ENCODE data around the gene CNTNAP2.

The CNTNAP2 gene

GRCh38 chr7:148368562-148368961 lies 2252.0 kb downstream of the CNTNAP2 start:
- Histone ChIP-seq H3K4me3 (ENCODE audit: insufficient read length, low read depth) (no peak overlapping the region), H3K4me1 (ENCODE audit: insufficient read depth, insufficient read length) (no peaks in the 10 kb centered on the region), H3K9me3 (ENCODE audit: insufficient read depth, low read length) (0 out of 2 replicates have a peak, but pooled peaks cover 5% of the 10 kb centered on the region), H3K27me3 (ENCODE audit: insufficient read depth, insufficient read length) (no peaks in the 10 kb centered on the region), H3K9ac (ENCODE audit: insufficient read length, low read depth) (no peak overlapping the region), H3K36me3 (ENCODE audit: insufficient read depth, insufficient read length, low read length) (no peaks in the 10 kb centered on the region)
- no peak for TF ChIP-seq SUZ12 (IDR thresholded peaks at IDR 0.05; ENCODE audit: extremely low read depth, insufficient read depth, insufficient read length)
- DNase-seq (ENCODE audit: low read depth, low spot score): no peak

DNA sequence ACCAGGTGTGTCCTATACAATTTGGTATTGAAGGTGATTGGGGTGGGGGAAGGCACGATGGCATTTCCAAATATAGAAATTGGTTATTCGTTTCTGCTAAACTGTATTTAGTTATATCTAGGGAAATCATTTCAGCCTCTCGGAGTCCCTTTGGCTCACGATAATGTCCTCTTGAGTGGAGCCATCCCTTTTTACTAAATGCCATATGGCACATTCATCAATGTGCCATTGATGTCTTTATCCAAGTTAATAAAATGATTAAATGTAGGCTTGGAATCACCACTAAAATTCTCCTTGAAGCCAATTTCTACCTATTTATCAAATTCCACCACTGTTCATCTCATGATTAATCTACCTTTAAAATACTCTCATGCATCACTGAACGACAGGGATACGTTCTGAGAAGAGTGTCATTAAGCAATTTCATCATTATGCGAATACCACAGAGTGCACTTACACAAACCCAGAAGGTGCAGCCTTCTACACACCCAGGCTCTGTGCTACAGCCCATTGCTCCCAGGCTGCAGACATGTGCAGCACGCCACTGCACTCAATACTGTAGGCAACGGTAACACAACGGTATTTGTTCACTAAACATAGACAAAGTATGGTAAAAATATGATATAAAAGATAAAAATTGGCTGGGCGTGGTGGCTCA lies 2254.8 kb downstream of the CNTNAP2 start:
- no peaks in the 10 kb centered on the region for H3K4me1 ChIP-seq (ENCODE audit: insufficient read depth, insufficient read length)
- no peak overlapping the region for H3K4me3 ChIP-seq (ENCODE audit: insufficient read length, low read depth)
- TF ChIP-seq SUZ12 (IDR thresholded peaks at IDR 0.05; ENCODE audit: extremely low read depth, insufficient read depth, insufficient read length): no peak
- TF ChIP-seq ZNF274 (IDR thresholded peaks at IDR 0.05; ENCODE audit: low read depth, low read length): no peak
- no peak for TF ChIP-seq YY1 (IDR thresholded peaks at IDR 0.05; ENCODE audit: insufficient read depth, insufficient read length)
- H3K9ac ChIP-seq (ENCODE audit: insufficient read length, low read depth): no peak overlapping the region
- 0 out of 2 replicates have a peak, but pooled peaks cover 5% of the 10 kb centered on the region for H3K9me3 ChIP-seq (ENCODE audit: insufficient read depth, low read length)
- H3K36me3 ChIP-seq (ENCODE audit: insufficient read depth, insufficient read length, low read length): no peaks in the 10 kb centered on the region
- DNase-seq (ENCODE audit: low read depth, low spot score): no peak
- H3K27me3 ChIP-seq (ENCODE audit: insufficient read depth, insufficient read length): no peaks in the 10 kb centered on the region

- H3K36me3 ChIP-seq (ENCODE audit: insufficient read depth, insufficient read length, low read length): no peaks in the 10 kb centered on the region
- DNase-seq (ENCODE audit: low read depth, low spot score): no peak
- no peaks in the 10 kb centered on the region for H3K27me3 ChIP-seq (ENCODE audit: insufficient read depth, insufficient read length)
- H3K4me3 ChIP-seq (ENCODE audit: insufficient read length, low read depth): no peak overlapping the region
- H3K9me3 ChIP-seq (ENCODE audit: insufficient read depth, low read length): no peaks in the 10 kb centered on the region
- H3K9ac ChIP-seq (ENCODE audit: insufficient read length, low read depth): no peak overlapping the region
- H3K4me1 ChIP-seq (ENCODE audit: insufficient read depth, insufficient read length): no peaks in the 10 kb centered on the region
- no peak for TF ChIP-seq ZNF274 (IDR thresholded peaks at IDR 0.05; ENCODE audit: low read depth, low read length)
Measured at GRCh38 chr7:148374396-148375259, 2258.0 kb downstream of the CNTNAP2 start.

GRCh38 chr7:148379677-148380076 lies 2263.1 kb downstream of the CNTNAP2 start:
- no peaks in the 10 kb centered on the region for H3K4me1 ChIP-seq (ENCODE audit: insufficient read depth, insufficient read length)
- H3K36me3 ChIP-seq (ENCODE audit: insufficient read depth, insufficient read length, low read length): peaks cover 4% of the 10 kb centered on the region
- H3K4me3 ChIP-seq (ENCODE audit: insufficient read length, low read depth): no peak overlapping the region
- no peak for DNase-seq (ENCODE audit: low read depth, low spot score)
- no peak overlapping the region for H3K9ac ChIP-seq (ENCODE audit: insufficient read length, low read depth)
- TF ChIP-seq SUZ12 (IDR thresholded peaks at IDR 0.05; ENCODE audit: extremely low read depth, insufficient read depth, insufficient read length) (no peak), YY1 (IDR thresholded peaks at IDR 0.05; ENCODE audit: insufficient read depth, insufficient read length) (no peak)
- no peaks in the 10 kb centered on the region for H3K27me3 ChIP-seq (ENCODE audit: insufficient read depth, insufficient read length)
- no peaks in the 10 kb centered on the region for H3K9me3 ChIP-seq (ENCODE audit: insufficient read depth, low read length)

DNA sequence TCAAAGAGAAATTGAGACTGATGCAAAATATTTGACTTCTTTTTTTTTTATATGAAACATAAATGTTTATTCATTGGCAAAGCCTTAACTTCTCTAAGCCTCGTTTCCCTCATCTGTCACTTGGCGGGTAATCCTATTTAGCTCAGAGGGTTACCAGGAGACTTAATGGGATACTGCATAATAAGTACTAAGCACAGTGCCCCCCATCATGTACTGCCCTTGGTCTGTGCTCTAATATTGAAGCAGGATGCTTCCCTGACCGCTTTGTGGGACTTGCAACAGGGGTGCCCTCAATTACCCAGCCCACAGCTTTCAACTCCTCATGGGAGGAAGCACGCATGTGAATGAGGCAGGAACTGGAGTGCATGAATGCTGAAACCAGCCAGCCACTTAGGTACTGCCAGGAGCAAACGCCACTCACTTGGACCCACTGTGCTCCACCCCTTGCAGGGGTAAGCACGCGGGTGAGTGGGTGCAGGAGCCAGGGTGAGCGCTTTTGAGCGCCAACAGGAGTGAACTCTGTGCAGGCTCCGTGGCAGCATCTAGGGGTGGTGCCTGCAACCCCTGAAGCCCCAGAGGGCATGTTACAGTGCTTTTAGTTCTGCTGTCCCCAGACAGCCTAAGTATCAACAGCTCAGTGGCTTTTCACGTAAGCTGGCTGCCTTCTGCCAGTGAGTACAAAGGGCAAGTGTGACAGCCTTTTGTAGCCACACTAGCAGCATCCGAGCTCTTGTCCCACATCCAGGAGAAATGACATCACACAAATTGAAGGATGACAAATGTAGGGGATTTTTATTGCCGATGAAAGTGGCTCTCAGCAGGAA lies 2264.2 kb downstream of the CNTNAP2 start:
- TF ChIP-seq SUZ12 (IDR thresholded peaks at IDR 0.05; ENCODE audit: extremely low read depth, insufficient read depth, insufficient read length): no peak
- TF ChIP-seq YY1 (IDR thresholded peaks at IDR 0.05; ENCODE audit: insufficient read depth, insufficient read length): no peak
- TF ChIP-seq ZNF274 (IDR thresholded peaks at IDR 0.05; ENCODE audit: low read depth, low read length): no peak
- DNase-seq (ENCODE audit: low read depth, low spot score): no peak
- Histone ChIP-seq H3K4me3 (ENCODE audit: insufficient read length, low read depth) (no peak overlapping the region), H3K36me3 (ENCODE audit: insufficient read depth, insufficient read length, low read length) (peaks cover 4% of the 10 kb centered on the region), H3K9me3 (ENCODE audit: insufficient read depth, low read length) (no peaks in the 10 kb centered on the region), H3K9ac (ENCODE audit: insufficient read length, low read depth) (no peak overlapping the region), H3K4me1 (ENCODE audit: insufficient read depth, insufficient read length) (peaks cover 2% of the 10 kb centered on the region), H3K27me3 (ENCODE audit: insufficient read depth, insufficient read length) (no peaks in the 10 kb centered on the region)

GRCh38 chr7:148382596-148382995 lies 2266.0 kb downstream of the CNTNAP2 start:
- peaks cover 2% of the 10 kb centered on the region for H3K4me1 ChIP-seq (ENCODE audit: insufficient read depth, insufficient read length)
- no peak overlapping the region for H3K9ac ChIP-seq (ENCODE audit: insufficient read length, low read depth)
- no peaks in the 10 kb centered on the region for H3K27me3 ChIP-seq (ENCODE audit: insufficient read depth, insufficient read length)
- no peak for DNase-seq (ENCODE audit: low read depth, low spot score)
- H3K36me3 ChIP-seq (ENCODE audit: insufficient read depth, insufficient read length, low read length): peaks cover 4% of the 10 kb centered on the region
- no peak for TF ChIP-seq SUZ12 (IDR thresholded peaks at IDR 0.05; ENCODE audit: extremely low read depth, insufficient read depth, insufficient read length)
- no peak for TF ChIP-seq YY1 (IDR thresholded peaks at IDR 0.05; ENCODE audit: insufficient read depth, insufficient read length)
- TF ChIP-seq ZNF274 (IDR thresholded peaks at IDR 0.05; ENCODE audit: low read depth, low read length): no peak
- H3K9me3 ChIP-seq (ENCODE audit: insufficient read depth, low read length): no peaks in the 10 kb centered on the region
- H3K4me3 ChIP-seq (ENCODE audit: insufficient read length, low read depth): no peak overlapping the region

- TF ChIP-seq SUZ12 (IDR thresholded peaks at IDR 0.05; ENCODE audit: extremely low read depth, insufficient read depth, insufficient read length): no peak
- TF ChIP-seq YY1 (IDR thresholded peaks at IDR 0.05; ENCODE audit: insufficient read depth, insufficient read length): no peak
- no peak for TF ChIP-seq ZNF274 (IDR thresholded peaks at IDR 0.05; ENCODE audit: low read depth, low read length)
- no peak overlapping the region for H3K4me3 ChIP-seq (ENCODE audit: insufficient read length, low read depth)
- DNase-seq (ENCODE audit: low read depth, low spot score): no peak
- no peaks in the 10 kb centered on the region for H3K9me3 ChIP-seq (ENCODE audit: insufficient read depth, low read length)
- no peaks in the 10 kb centered on the region for H3K27me3 ChIP-seq (ENCODE audit: insufficient read depth, insufficient read length)
- H3K36me3 ChIP-seq (ENCODE audit: insufficient read depth, insufficient read length, low read length): peaks cover 4% of the 10 kb centered on the region
- H3K9ac ChIP-seq (ENCODE audit: insufficient read length, low read depth): no peak overlapping the region
- H3K4me1 ChIP-seq (ENCODE audit: insufficient read depth, insufficient read length): peaks cover 2% of the 10 kb centered on the region
Measured at GRCh38 chr7:148383651-148384050, 2267.1 kb downstream of the CNTNAP2 start.
